ENCODE measurements around the gene PITPNC1.
"Not testable (repeated sequence)": the region's sequence is repeated elsewhere in the genome, so short reads cannot be mapped to it uniquely, and the experiment has no call there.

DNA sequence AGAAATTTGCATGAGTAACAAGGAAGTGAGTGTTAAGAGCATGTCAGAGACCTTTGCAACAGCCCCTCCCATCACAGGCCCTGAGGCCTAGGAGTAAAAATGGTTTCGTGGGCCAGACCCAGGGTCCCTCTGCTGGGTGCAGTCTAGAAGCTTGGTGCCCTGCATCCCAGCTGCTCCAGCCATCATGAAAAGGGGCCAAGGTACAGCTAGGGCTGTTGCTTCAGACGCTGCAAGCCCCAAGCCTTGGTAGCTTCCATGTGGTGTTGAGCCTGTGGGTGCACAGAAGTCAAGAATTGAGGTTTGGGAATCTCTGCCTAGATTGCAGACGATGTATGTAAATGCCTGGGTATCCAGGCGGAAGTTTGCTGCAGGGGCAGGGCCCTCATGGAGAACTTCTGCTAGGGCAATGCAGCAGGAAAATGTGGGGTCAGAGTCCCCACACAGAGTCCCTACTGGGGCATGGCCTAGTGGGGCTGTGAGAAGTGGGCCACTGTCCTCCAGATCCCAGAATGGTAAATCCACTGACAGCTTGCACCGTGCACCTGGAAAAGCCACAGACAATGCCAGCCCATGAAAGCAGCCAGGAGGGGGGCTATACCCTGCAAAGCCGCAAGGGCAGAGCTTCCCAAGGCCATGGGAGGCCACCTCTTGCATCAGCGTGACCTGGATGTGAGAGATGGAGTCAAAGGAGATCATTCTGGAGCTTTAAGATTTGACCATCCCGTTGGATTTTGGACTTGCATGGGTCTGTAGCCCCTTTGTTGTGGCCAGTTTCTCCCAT is 45.5 kb upstream of the PITPNC1 start:
- TF ChIP-seq, protein P1, sequence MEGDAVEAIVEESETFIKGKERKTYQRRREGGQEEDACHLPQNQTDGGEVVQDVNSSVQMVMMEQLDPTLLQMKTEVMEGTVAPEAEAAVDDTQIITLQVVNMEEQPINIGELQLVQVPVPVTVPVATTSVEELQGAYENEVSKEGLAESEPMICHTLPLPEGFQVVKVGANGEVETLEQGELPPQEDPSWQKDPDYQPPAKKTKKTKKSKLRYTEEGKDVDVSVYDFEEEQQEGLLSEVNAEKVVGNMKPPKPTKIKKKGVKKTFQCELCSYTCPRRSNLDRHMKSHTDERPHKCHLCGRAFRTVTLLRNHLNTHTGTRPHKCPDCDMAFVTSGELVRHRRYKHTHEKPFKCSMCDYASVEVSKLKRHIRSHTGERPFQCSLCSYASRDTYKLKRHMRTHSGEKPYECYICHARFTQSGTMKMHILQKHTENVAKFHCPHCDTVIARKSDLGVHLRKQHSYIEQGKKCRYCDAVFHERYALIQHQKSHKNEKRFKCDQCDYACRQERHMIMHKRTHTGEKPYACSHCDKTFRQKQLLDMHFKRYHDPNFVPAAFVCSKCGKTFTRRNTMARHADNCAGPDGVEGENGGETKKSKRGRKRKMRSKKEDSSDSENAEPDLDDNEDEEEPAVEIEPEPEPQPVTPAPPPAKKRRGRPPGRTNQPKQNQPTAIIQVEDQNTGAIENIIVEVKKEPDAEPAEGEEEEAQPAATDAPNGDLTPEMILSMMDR (IDR thresholded peaks at IDR 0.05; ENCODE audit: insufficient read depth, low read depth, low read length): not testable (repeated sequence)
- not testable (repeated sequence) for TF ChIP-seq EZH2 (IDR thresholded peaks at IDR 0.05; ENCODE audit: insufficient read depth, low read length)
